Natural killer cell treated with Interleukin-12 subunit alpha and Interleukin-12 subunit beta and Interleukin-15 and Interleukin-18, amount 100 ng/mL, for 72 hours (primary cell): ENCODE data around the gene BACH2. TPM values are rescaled to one million over a fixed set of nuclear protein-coding genes. Genes with fewer than 3 reads are reported as not detected.

Experiments used
- ATAC-seq, 2 donors: fragments of 150-1000 bp; cut with Tn5 transposase in 1 of 2; sonication (Bioruptor Pico), chemical (Tn5 transposase) in 1 of 2; 2 replicates each; pipeline ENCODE4 v1.10.0; 2021
- DNase-seq: peaks from one replicate; pipeline ENCODE4 v3.0.0; 2022; ENCODE audit warnings: low spot score
- H3K27ac Mint-ChIP-seq, 2 donors: 1 replicate in 1 of 2; 2 replicates in 1 of 2; pipeline ENCODE4 v1.8.0; 2022; ENCODE audit warnings: mixed read lengths in 2 of 2, mild to moderate bottlenecking in 1 of 2, moderate library complexity in 1 of 2
- H3K27me3 Mint-ChIP-seq, 2 donors: 1 replicate in 1 of 2; 2 replicates in 1 of 2; pipeline ENCODE4 v1.8.0; 2022; ENCODE audit warnings: mixed read lengths in 2 of 2
- H3K36me3 Mint-ChIP-seq: one replicate; pipeline ENCODE4 v1.8.0; 2022; ENCODE audit warnings: mixed read lengths
- H3K4me1 Mint-ChIP-seq, 2 donors: 1 replicate in 1 of 2; 2 replicates in 1 of 2; pipeline ENCODE4 v1.8.0; 2022; ENCODE audit warnings: low read depth in 2 of 2, mixed read lengths in 2 of 2, mild to moderate bottlenecking in 1 of 2
- H3K4me3 Mint-ChIP-seq: one replicate; pipeline ENCODE4 v1.8.0; 2022; ENCODE audit warnings: mixed read lengths
- H3K9me3 Mint-ChIP-seq: 2 replicates; pipeline ENCODE4 v1.8.0; 2022; ENCODE audit warnings: mixed read lengths
- total RNA-seq, 2 donors: library from RNA; stranded (reverse); gene quantifications; one replicate each; pipeline ENCODE4 v1.2.3, GENCODE V29; 2022

The BACH2 gene
- total RNA-seq, 2 donors from 2014 or later = 3.1 to 5.8 TPM

GRCh38 chr6:90294989-90295853 lies 1.4 kb downstream of the BACH2 start:
- DNase-seq = peak; percentile 91
- H3K4me1 Mint-ChIP-seq = peaks cover 13 to 16% of the 10 kb centered on the region in 2 donors
- no peaks in the 10 kb centered on the region for H3K9me3 Mint-ChIP-seq
- H3K27me3 Mint-ChIP-seq = peaks cover 36 to 62% of the 10 kb centered on the region in 2 donors
- H3K27ac Mint-ChIP-seq = peak overlapping the region in 1 of 2 donors; percentile 4
- peak; percentile 69 to 82 for ATAC-seq
- H3K36me3 Mint-ChIP-seq = peaks cover 7% of the 10 kb centered on the region
- peak overlapping the region; percentile 87 for H3K4me3 Mint-ChIP-seq

DNA sequence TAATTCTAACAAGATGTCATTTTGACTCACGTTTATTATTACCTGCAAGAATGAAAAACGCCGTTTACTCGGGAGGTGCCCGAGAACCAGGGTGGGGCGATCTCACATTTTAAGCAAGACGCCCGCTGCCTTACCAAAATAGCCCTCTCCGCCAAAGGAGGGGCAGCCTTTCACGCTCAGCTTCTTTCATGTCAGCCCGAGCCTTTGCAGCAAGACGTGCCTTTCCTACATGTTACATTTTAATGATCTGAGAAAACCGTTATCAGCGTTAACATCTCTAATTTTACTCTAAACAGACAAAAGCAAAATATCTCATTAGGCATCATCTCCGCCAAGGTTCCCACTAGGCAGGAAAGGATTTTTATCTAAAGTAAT lies 2.0 kb downstream of the BACH2 start:
- Mint-ChIP-seq H3K27ac (peak overlapping the region; percentile 4 to 31), H3K9me3 (no peaks in the 10 kb centered on the region), H3K4me3 (peak overlapping the region; percentile 87), H3K36me3 (peaks cover 7% of the 10 kb centered on the region), H3K4me1 (peaks cover 13 to 16% of the 10 kb centered on the region in 2 donors), H3K27me3 (peaks cover 32 to 57% of the 10 kb centered on the region in 2 donors)
- ATAC-seq = no peak
- no peak for DNase-seq

DNA sequence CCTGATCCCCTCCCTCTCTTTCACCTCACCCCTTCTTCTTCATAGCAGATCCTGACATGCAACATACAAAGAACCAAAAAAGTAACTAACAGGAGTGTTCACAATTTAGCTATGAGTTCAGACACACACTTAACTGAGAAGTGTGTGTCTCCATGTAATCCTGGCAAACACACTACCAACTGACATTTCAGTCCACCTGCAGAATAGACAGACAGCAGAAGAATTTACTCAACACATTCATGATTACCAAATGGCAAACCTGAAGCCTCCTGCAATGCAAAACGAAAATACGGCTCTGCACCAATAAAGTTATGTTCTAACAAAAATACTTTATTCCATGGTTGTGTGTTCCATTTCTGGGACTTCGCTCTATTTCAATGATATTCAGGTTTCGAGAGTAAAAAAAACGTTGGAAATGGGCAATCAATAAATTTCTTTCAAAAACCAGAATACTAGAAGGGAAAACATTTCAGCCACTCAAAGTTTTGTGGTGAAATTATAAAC lies 2.6 kb downstream of the BACH2 start:
- no peak for DNase-seq
- peak overlapping the region; percentile 87 for H3K4me3 Mint-ChIP-seq
- peak overlapping the region; percentile 4 to 31 for H3K27ac Mint-ChIP-seq
- peaks cover 28 to 51% of the 10 kb centered on the region in 2 donors for H3K27me3 Mint-ChIP-seq
- H3K9me3 Mint-ChIP-seq = no peaks in the 10 kb centered on the region
- peaks cover 7% of the 10 kb centered on the region for H3K36me3 Mint-ChIP-seq
- ATAC-seq = no peak
- H3K4me1 Mint-ChIP-seq = peaks cover 13 to 16% of the 10 kb centered on the region in 2 donors

GRCh38 chr6:90293319-90293953 lies 3.2 kb downstream of the BACH2 start:
- H3K4me1 Mint-ChIP-seq = peaks cover 13 to 16% of the 10 kb centered on the region in 2 donors
- peaks cover 25 to 45% of the 10 kb centered on the region in 2 donors for H3K27me3 Mint-ChIP-seq
- peaks cover 8% of the 10 kb centered on the region for H3K36me3 Mint-ChIP-seq
- ATAC-seq (no peak), DNase-seq (no peak)
- H3K4me3 Mint-ChIP-seq = peak overlapping the region; percentile 87
- H3K27ac Mint-ChIP-seq = peak overlapping the region in 1 of 2 donors; percentile 4
- H3K9me3 Mint-ChIP-seq = no peaks in the 10 kb centered on the region

GRCh38 chr6:90291565-90291964 lies 5.1 kb downstream of the BACH2 start:
- Mint-ChIP-seq H3K27ac (no peak overlapping the region), H3K4me1 (peaks cover 17 to 19% of the 10 kb centered on the region in 2 donors), H3K36me3 (peaks cover 13% of the 10 kb centered on the region), H3K4me3 (no peak overlapping the region), H3K27me3 (peaks cover 22 to 36% of the 10 kb centered on the region in 2 donors), H3K9me3 (no peaks in the 10 kb centered on the region)
- DNase-seq (no peak), ATAC-seq (no peak)

GRCh38 chr6:90290811-90291420 lies 5.7 kb downstream of the BACH2 start:
- H3K4me3 Mint-ChIP-seq = no peak overlapping the region
- peaks cover 22 to 23% of the 10 kb centered on the region in 2 donors for H3K4me1 Mint-ChIP-seq
- ATAC-seq = no peak
- H3K9me3 Mint-ChIP-seq = no peaks in the 10 kb centered on the region
- peak overlapping the region in 1 of 2 donors; percentile 1 for H3K27ac Mint-ChIP-seq
- peaks cover 22 to 36% of the 10 kb centered on the region in 2 donors for H3K27me3 Mint-ChIP-seq
- peaks cover 13% of the 10 kb centered on the region for H3K36me3 Mint-ChIP-seq
- DNase-seq = no peak

- Mint-ChIP-seq H3K9me3 (no peaks in the 10 kb centered on the region), H3K4me1 (peaks cover 32 to 33% of the 10 kb centered on the region in 2 donors), H3K27ac (peak overlapping the region in 1 of 2 donors; percentile 1), H3K27me3 (peaks cover 22 to 36% of the 10 kb centered on the region in 2 donors), H3K36me3 (peaks cover 13% of the 10 kb centered on the region), H3K4me3 (no peak overlapping the region)
- no peak for DNase-seq
- no peak for ATAC-seq
These were observed 6.7 kb downstream of the BACH2 start for GRCh38 chr6:90289902-90290301.

DNA sequence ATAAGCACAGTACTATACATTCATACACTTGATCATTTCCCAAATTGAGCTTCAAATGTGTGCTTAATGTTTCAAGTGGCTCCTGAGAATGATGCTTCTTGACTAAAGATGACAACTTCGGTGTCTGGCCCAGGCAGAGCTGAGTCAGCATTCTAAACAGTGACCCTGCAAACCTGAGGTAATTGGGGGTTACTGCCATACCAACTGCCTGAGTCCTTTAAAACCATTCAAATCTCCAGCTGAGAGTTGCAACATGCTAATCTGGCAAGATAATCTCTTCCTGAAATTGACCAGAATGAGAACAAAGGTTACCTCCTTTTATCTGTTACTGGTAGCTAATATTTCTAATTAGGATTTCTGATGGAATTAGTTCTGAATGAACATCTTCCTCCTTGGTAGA lies 8.2 kb downstream of the BACH2 start:
- Mint-ChIP-seq H3K4me1 (peaks cover 29 to 31% of the 10 kb centered on the region in 2 donors), H3K4me3 (no peak overlapping the region), H3K9me3 (no peaks in the 10 kb centered on the region), H3K27ac (no peak overlapping the region), H3K36me3 (peaks cover 13% of the 10 kb centered on the region), H3K27me3 (peaks cover 16 to 23% of the 10 kb centered on the region in 2 donors)
- no peak for DNase-seq
- no peak for ATAC-seq

- Mint-ChIP-seq H3K4me1 (peaks cover 29 to 31% of the 10 kb centered on the region in 2 donors), H3K36me3 (peaks cover 13% of the 10 kb centered on the region), H3K27me3 (peaks cover 17 to 23% of the 10 kb centered on the region in 2 donors), H3K4me3 (peak overlapping the region; percentile 2), H3K27ac (no peak overlapping the region), H3K9me3 (no peaks in the 10 kb centered on the region)
- ATAC-seq (no peak), DNase-seq (no peak)
These were observed 9.7 kb downstream of the BACH2 start for GRCh38 chr6:90286884-90287488.

- Mint-ChIP-seq H3K4me3 (peak overlapping the region; percentile 89), H3K9me3 (no peaks in the 10 kb centered on the region), H3K27me3 (peaks cover 16 to 26% of the 10 kb centered on the region in 2 donors), H3K36me3 (peaks cover 11% of the 10 kb centered on the region), H3K4me1 (peaks cover 28 to 29% of the 10 kb centered on the region in 2 donors), H3K27ac (peak overlapping the region; percentile 86)
- DNase-seq (peak; percentile 76), ATAC-seq (peak; percentile 79 to 87)
These were observed 10.8 kb downstream of the BACH2 start for GRCh38 chr6:90285611-90286381.

- peak in 1 of 2 donors; percentile 39 for ATAC-seq
- Mint-ChIP-seq H3K36me3 (peaks cover 7% of the 10 kb centered on the region), H3K27ac (peak overlapping the region; percentile 86), H3K9me3 (no peaks in the 10 kb centered on the region), H3K4me1 (peaks cover 26 to 29% of the 10 kb centered on the region in 2 donors), H3K27me3 (peaks cover 10 to 23% of the 10 kb centered on the region in 2 donors), H3K4me3 (peak overlapping the region; percentile 89)
- no peak for DNase-seq
These were observed 11.6 kb downstream of the BACH2 start for GRCh38 chr6:90285042-90285481.

DNA sequence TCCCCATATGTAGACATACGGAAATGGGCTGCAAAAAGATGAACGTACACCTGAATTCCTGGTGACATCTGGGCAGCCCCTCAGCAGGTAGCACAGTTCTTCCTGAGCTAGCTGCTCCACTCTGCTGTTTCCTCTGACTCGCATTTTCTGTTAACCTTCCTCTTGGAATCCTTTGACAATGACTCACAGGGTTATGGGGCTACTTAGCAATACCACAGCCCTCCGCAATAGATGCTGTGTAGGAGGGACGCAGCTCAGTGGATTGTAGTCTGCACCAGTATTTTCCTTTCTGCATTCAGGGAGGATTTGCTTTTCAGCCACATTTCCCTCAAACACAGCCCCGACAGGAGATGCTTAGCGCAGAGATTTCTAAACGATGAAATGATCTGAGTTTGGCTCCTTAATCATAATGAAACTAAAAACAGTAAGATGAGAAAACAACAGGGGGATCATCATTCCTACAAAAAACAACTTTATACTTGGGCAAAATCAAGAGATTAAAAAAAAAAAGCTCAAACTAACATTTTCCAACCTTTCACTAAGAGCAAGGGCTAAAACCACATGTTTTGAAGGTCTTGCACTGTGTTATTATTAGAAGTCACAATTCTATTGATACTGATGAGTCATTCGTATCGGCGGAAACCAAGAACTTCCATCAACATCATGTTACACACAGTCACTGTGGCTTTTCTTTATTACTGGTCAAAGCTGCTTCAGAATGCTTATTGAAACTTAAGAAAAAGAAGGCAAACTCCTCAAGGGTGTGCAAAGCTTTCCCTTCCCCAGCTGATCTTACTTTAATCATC lies 12.2 kb downstream of the BACH2 start:
- Mint-ChIP-seq H3K4me1 (peaks cover 26 to 29% of the 10 kb centered on the region in 2 donors), H3K27ac (peak overlapping the region; percentile 86), H3K27me3 (peaks cover 10 to 23% of the 10 kb centered on the region in 2 donors), H3K9me3 (no peaks in the 10 kb centered on the region), H3K4me3 (peak overlapping the region; percentile 89), H3K36me3 (peaks cover 7% of the 10 kb centered on the region)
- peak; percentile 84 to 85 for ATAC-seq
- no peak for DNase-seq
